WTC11 (cell line): ENCODE results near the gene NAMPT.

ENCODE experiments used
- FOXK1 ChIP-seq: sonication (generic); formaldehyde crosslinking; IDR thresholded peaks from 2 replicates; pipeline ENCODE4 v1.8.0; 2022; ENCODE audit warnings: mild to moderate bottlenecking, moderate library complexity, missing genetic modification reagents
- JUN ChIP-seq: sonication (generic); formaldehyde crosslinking; IDR thresholded peaks from 2 replicates; pipeline ENCODE4 v1.8.0; 2023; ENCODE audit warnings: mild to moderate bottlenecking, missing genetic modification reagents
- KAT7 ChIP-seq: sonication (generic); formaldehyde crosslinking; IDR thresholded peaks from 2 replicates; pipeline ENCODE4 v1.8.1; 2023; ENCODE audit warnings: missing genetic modification reagents, mild to moderate bottlenecking, borderline replicate concordance
- NR2C2 ChIP-seq: sonication (generic); formaldehyde crosslinking; IDR thresholded peaks from 2 replicates; pipeline ENCODE4 v1.8.0; 2022; ENCODE audit warnings: mild to moderate bottlenecking, missing genetic modification reagents
- TCF7 ChIP-seq: sonication (generic); formaldehyde crosslinking; IDR thresholded peaks from 2 replicates; pipeline ENCODE4 v1.8.0; 2022; ENCODE audit warnings: mild to moderate bottlenecking, low read depth, missing genetic modification reagents, moderate library complexity
- TEAD4 ChIP-seq: sonication (generic); formaldehyde crosslinking; IDR thresholded peaks from 2 replicates; pipeline ENCODE4 v1.8.0; 2022; ENCODE audit warnings: mild to moderate bottlenecking, missing genetic modification reagents
- TF ChIP-seq, protein P1 (sequence below): fragments of 200-600 bp; IDR thresholded peaks from 2 replicates; pipeline ENCODE4 v1.8.0; 2022; ENCODE audit warnings: antibody characterized with exemption

DNA sequence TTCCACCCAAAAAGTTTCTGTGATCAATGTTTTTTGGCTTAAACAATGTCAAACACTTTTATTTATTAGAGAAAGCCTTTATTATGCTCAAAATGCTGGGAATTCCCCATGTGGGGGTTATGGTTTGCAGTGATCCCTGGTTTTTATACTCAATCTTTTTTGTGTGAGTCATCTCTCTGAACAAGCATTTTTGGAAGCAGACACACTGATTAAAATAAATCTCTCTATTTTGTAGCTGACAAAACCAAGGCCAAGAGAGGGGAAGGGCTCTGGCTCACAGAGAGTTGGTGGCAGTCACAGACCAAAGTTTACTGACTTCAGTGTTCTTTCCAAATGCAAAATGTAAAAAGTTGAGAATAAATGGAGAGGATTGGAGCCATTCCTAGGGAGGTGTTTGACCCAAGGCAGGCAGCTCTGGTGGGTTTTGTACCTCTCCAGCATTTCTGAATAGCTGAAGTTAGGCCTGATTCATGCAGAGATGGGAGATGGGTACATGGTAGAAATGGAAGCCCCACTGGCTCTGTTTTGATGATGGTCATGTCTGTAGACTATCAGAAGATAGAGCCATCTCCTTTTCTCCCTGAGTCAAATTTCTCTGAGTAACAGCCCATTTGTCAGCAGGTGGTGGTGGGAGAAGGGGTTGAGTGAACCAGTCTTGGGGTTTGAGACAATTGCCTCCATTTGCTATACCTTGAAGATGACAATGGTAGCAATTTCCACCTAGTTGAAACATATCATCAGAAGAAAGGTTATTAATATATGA lies 45.4 kb upstream of the NAMPT start:
- TF ChIP-seq, protein P1, sequence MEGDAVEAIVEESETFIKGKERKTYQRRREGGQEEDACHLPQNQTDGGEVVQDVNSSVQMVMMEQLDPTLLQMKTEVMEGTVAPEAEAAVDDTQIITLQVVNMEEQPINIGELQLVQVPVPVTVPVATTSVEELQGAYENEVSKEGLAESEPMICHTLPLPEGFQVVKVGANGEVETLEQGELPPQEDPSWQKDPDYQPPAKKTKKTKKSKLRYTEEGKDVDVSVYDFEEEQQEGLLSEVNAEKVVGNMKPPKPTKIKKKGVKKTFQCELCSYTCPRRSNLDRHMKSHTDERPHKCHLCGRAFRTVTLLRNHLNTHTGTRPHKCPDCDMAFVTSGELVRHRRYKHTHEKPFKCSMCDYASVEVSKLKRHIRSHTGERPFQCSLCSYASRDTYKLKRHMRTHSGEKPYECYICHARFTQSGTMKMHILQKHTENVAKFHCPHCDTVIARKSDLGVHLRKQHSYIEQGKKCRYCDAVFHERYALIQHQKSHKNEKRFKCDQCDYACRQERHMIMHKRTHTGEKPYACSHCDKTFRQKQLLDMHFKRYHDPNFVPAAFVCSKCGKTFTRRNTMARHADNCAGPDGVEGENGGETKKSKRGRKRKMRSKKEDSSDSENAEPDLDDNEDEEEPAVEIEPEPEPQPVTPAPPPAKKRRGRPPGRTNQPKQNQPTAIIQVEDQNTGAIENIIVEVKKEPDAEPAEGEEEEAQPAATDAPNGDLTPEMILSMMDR, result no peak
- TF ChIP-seq NR2C2 (CRISPR knock-in tag), result no peak
- no peak for TF ChIP-seq KAT7 (CRISPR knock-in tag)
- no peak for TF ChIP-seq FOXK1 (CRISPR knock-in tag)
- no peak for TF ChIP-seq TCF7 (CRISPR knock-in tag)
- no peak for TF ChIP-seq JUN
- no peak for TF ChIP-seq TEAD4
